ENCODE data around the gene NPR2.

The NPR2 gene

GRCh38 chr9:35814841-35815543 is 23.6 kb downstream of the NPR2 start, which contains the start of gene HINT2:
HINT2 (minus strand) TSS chr9:35815042; CDS start chr9:35814979, 63 bp downstream.
- DNase-seq (ENCODE audit: low read depth), result peak; percentile 99
- TF ChIP-seq, protein P1, sequence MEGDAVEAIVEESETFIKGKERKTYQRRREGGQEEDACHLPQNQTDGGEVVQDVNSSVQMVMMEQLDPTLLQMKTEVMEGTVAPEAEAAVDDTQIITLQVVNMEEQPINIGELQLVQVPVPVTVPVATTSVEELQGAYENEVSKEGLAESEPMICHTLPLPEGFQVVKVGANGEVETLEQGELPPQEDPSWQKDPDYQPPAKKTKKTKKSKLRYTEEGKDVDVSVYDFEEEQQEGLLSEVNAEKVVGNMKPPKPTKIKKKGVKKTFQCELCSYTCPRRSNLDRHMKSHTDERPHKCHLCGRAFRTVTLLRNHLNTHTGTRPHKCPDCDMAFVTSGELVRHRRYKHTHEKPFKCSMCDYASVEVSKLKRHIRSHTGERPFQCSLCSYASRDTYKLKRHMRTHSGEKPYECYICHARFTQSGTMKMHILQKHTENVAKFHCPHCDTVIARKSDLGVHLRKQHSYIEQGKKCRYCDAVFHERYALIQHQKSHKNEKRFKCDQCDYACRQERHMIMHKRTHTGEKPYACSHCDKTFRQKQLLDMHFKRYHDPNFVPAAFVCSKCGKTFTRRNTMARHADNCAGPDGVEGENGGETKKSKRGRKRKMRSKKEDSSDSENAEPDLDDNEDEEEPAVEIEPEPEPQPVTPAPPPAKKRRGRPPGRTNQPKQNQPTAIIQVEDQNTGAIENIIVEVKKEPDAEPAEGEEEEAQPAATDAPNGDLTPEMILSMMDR (conservative IDR thresholded peaks at IDR 0.05; ENCODE audit: low read depth, low read length), result no peak

GRCh38 chr9:35816708-35817107 is 25.3 kb downstream of the NPR2 start:
- TF ChIP-seq, protein P1 (conservative IDR thresholded peaks at IDR 0.05; ENCODE audit: low read depth, low read length), result peak; percentile 21
- H3K4me3 ChIP-seq (ENCODE audit: low read depth, low read length), result no peak overlapping the region
- no peak for DNase-seq (ENCODE audit: low read depth)

More at GRCh38 chr9:35814841-35815543, 23.6 kb downstream of the NPR2 start, which contains the start of gene HINT2:
- peak within 1 kb of the TSS; percentile 87 for H3K4me3 ChIP-seq (ENCODE audit: low read depth, low read length)

- DNase-seq (ENCODE audit: low read depth), result no peak
- TF ChIP-seq, protein P1 (conservative IDR thresholded peaks at IDR 0.05; ENCODE audit: low read depth, low read length), result no peak
- H3K4me3 ChIP-seq (ENCODE audit: low read depth, low read length), result no peak overlapping the region
Measured at GRCh38 chr9:35818341-35818740, 26.9 kb downstream of the NPR2 start.

DNA sequence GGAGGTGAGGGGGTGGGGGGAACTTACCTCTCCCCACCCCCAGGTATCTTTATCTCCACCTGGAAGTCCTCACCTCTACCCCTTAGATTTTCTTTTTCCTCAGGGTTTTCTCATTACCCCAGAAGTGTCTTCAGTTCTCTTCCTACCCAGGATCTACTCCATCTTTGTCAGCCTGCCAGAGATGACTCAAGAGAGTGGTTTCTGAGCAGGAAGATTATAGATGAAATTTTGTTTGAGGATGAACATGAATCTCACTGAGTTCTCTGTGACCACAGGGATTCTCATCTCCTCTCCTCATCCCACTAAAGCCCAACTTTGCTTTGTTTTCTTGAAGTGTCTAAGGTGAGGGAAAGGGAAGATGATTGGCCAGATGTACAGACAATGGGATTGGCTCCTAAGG is 28.7 kb downstream of the NPR2 start:
- TF ChIP-seq, protein P1 (conservative IDR thresholded peaks at IDR 0.05; ENCODE audit: low read depth, low read length), result no peak
- DNase-seq (ENCODE audit: low read depth), result peak; percentile 78
- no peak overlapping the region for H3K4me3 ChIP-seq (ENCODE audit: low read depth, low read length)

- H3K4me3 ChIP-seq (ENCODE audit: low read depth, low read length), result no peak overlapping the region
- DNase-seq (ENCODE audit: low read depth), result peak; percentile 36
- TF ChIP-seq, protein P1 (conservative IDR thresholded peaks at IDR 0.05; ENCODE audit: low read depth, low read length), result no peak
Measured at GRCh38 chr9:35822926-35823325, 31.5 kb downstream of the NPR2 start.

- DNase-seq (ENCODE audit: low read depth), result peak; percentile 83
Measured at GRCh38 chr9:35826071-35826701, 34.8 kb downstream of the NPR2 start.

More at GRCh38 chr9:35826071-35826701, 34.8 kb downstream of the NPR2 start:
- H3K4me3 ChIP-seq (ENCODE audit: low read depth, low read length), result no peak overlapping the region
- TF ChIP-seq, protein P1 (conservative IDR thresholded peaks at IDR 0.05; ENCODE audit: low read depth, low read length), result peak; percentile 78
